Spleen (tissue), 7 donors: ENCODE results near the gene CTNNBL1.

Experiments used
- POLR2A ChIP-seq, 3 donors: fragments of 450-650 bp; IDR thresholded peaks; one replicate each; pipeline ENCODE4 v1.5.1; 2017; ENCODE audit warnings: antibody characterized with exemption in 3 of 3, mild to moderate bottlenecking in 1 of 3
- POLR2AphosphoS5 ChIP-seq, 3 donors: sonication (generic); formaldehyde crosslinking; IDR thresholded peaks; one replicate each; pipeline ENCODE4 v1.5.1; 2017; ENCODE audit warnings: antibody characterized with exemption in 3 of 3
- TF ChIP-seq, protein P1 (sequence below), 11 experiments: fragments of 200-600 bp in 7 of 11; fragments of 450-650 bp in 4 of 11; sonication (generic) in 4 of 11; IDR thresholded peaks in 8 of 11; conservative IDR thresholded peaks in 3 of 11; 1 replicate in 7 of 11; 2 replicates in 4 of 11; pipeline versions ENCODE4 v1.4.0 to v1.8.0; 2016 to 2021; ENCODE audit warnings: antibody characterized with exemption in 11 of 11, inconsistent platforms in 4 of 11, mild to moderate bottlenecking in 1 of 11
- donor health status: DM: no; HTN: no; CAD: no; lungs with moderate emphysema.
- donor health status: DM: no; HTN: no; CAD: no.
- donor health status: DM: no; HTN: no; CAD: no.

GRCh38 chr20:37773291-37773826 lies 79.5 kb downstream of the CTNNBL1 start:
- TF ChIP-seq, protein P1, sequence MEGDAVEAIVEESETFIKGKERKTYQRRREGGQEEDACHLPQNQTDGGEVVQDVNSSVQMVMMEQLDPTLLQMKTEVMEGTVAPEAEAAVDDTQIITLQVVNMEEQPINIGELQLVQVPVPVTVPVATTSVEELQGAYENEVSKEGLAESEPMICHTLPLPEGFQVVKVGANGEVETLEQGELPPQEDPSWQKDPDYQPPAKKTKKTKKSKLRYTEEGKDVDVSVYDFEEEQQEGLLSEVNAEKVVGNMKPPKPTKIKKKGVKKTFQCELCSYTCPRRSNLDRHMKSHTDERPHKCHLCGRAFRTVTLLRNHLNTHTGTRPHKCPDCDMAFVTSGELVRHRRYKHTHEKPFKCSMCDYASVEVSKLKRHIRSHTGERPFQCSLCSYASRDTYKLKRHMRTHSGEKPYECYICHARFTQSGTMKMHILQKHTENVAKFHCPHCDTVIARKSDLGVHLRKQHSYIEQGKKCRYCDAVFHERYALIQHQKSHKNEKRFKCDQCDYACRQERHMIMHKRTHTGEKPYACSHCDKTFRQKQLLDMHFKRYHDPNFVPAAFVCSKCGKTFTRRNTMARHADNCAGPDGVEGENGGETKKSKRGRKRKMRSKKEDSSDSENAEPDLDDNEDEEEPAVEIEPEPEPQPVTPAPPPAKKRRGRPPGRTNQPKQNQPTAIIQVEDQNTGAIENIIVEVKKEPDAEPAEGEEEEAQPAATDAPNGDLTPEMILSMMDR (IDR thresholded peaks at IDR 0.05 in 8 of 11, conservative IDR thresholded peaks at IDR 0.05 in 3 of 11): no peak
- TF ChIP-seq POLR2A (IDR thresholded peaks at IDR 0.05) (no peak), POLR2AphosphoS5 (IDR thresholded peaks at IDR 0.05) (no peak)
